Endothelial cell of umbilical vein (primary cell): ENCODE results near the gene FATE1. TPM values are rescaled to one million over a fixed set of nuclear protein-coding genes. Genes with fewer than 3 reads are reported as not detected.
A peak's percentile ranks its signal among the peaks of the same experiment; 100 is the strongest.

Experiments used
- BruUV-seq: library from RNA; stranded (reverse); fragments of 400-500 nt; replicated peaks from 2 replicates; lab custom pipeline; 2021; lab: Mats Ljungman, UMichigan
- CTCF ChIA-PET: fragments of 300-600, 350-600 bp; sonication (Branson Sonifier 250); formaldehyde crosslinking; loops from one replicate; lab custom pipeline; 2021; ENCODE audit warnings: antibody characterized with exemption, inconsistent platforms; lab: Charles Lee
- POLR2A ChIA-PET: fragments of 300-600, 350-600 bp; sonication (Branson Sonifier 250); formaldehyde crosslinking; loops from one replicate; lab custom pipeline; 2021; ENCODE audit warnings: antibody characterized with exemption, inconsistent platforms; lab: Charles Lee
- DNase-seq: peaks from one replicate; pipeline ENCODE4 v3.0.0-alpha.2; 2011; ENCODE audit warnings: low read depth, low spot score
- FAIRE-seq: peaks from 2 replicates; lab custom pipeline; 2011; peaks lifted over from hg19 to GRCh38; lab: Jason Lieb, UNC
- H2AFZ ChIP-seq: 2 replicates; pipeline ENCODE4 v1.6.0; 2012; ENCODE audit warnings: low read depth, low read length, control low read depth, inconsistent platforms
- H3K27ac ChIP-seq: 2 replicates; pipeline ENCODE4 v1.5.1; 2011; ENCODE audit warnings: low read depth, mild to moderate bottlenecking, control low read depth, low read length, moderate library complexity; ENCODE audit not compliant: insufficient read depth
- H3K27me3 ChIP-seq, 2 experiments: 2 replicates each; pipeline versions ENCODE4 v1.6.0 to v1.6.1; 2011; ENCODE audit warnings: low read length in 2 of 2, mixed read lengths in 1 of 2; ENCODE audit not compliant: control insufficient read depth in 2 of 2, insufficient read depth in 2 of 2
- H3K36me3 ChIP-seq, 2 experiments: 2 replicates in 1 of 2; 3 replicates in 1 of 2; pipeline ENCODE4 v1.5.1; 2011; ENCODE audit warnings: low read length in 2 of 2, mild to moderate bottlenecking in 1 of 2, moderate library complexity in 1 of 2; ENCODE audit not compliant: control insufficient read depth in 2 of 2, insufficient read depth in 2 of 2; ENCODE audit errors: extremely low read depth in 1 of 2
- H3K4me1 ChIP-seq: 3 replicates; pipeline ENCODE4 v1.5.1; 2011; ENCODE audit warnings: mild to moderate bottlenecking, low read length; ENCODE audit not compliant: control insufficient read depth, insufficient read depth; ENCODE audit errors: extremely low read depth
- H3K4me2 ChIP-seq: 2 replicates; pipeline ENCODE4 v1.6.1; 2011; ENCODE audit warnings: low read length, control low read depth, mixed read lengths; ENCODE audit not compliant: insufficient read depth
- H3K4me3 ChIP-seq, 3 experiments: fragments of 200-600 bp in 1 of 3; sonication (generic), shearing (Covaris generic) in 1 of 3; replicated peaks in 1 of 3; 2 replicates each; pipeline ENCODE4 v1.5.1; 2011 to 2016; ENCODE audit warnings: control low read depth in 3 of 3, low read length in 3 of 3, mild to moderate bottlenecking in 2 of 3, inconsistent platforms in 1 of 3, low read depth in 1 of 3, moderate library complexity in 1 of 3; ENCODE audit not compliant: insufficient read depth in 1 of 3
- H3K79me2 ChIP-seq: 2 replicates; pipeline ENCODE4 v1.6.0; 2012; ENCODE audit warnings: low read length, inconsistent platforms; ENCODE audit not compliant: control insufficient read depth, insufficient read depth
- H3K9ac ChIP-seq: replicated peaks from 2 replicates; pipeline ENCODE3; 2011; ENCODE audit warnings: low read length, control low read depth; ENCODE audit not compliant: insufficient read depth; ENCODE audit errors: extremely low read depth
- H3K9me1 ChIP-seq: replicated peaks from 3 replicates; pipeline ENCODE4 v1.6.0; 2011; ENCODE audit warnings: mild to moderate bottlenecking, low read length; ENCODE audit not compliant: control insufficient read depth, insufficient read depth; ENCODE audit errors: extremely low read depth
- H3K9me3 ChIP-seq: replicated peaks from 2 replicates; pipeline ENCODE4 v1.5.1; 2012; ENCODE audit warnings: low read length, inconsistent platforms; ENCODE audit not compliant: control insufficient read depth, insufficient read depth
- H4K20me1 ChIP-seq: replicated peaks from 2 replicates; pipeline ENCODE3; 2011; ENCODE audit warnings: mild to moderate bottlenecking, low read length; ENCODE audit not compliant: control insufficient read depth, insufficient read depth; ENCODE audit errors: extremely low read depth
- CTCF ChIP-seq, 2 donors: IDR thresholded peaks; 1 replicate in 1 of 2; 2 replicates in 1 of 2; pipeline ENCODE4 v1.5.1; 2011; ENCODE audit warnings: low read length in 2 of 2, mild to moderate bottlenecking in 2 of 2, moderate library complexity in 2 of 2, control low read depth in 1 of 2, inconsistent platforms in 1 of 2, low read depth in 1 of 2; ENCODE audit not compliant: insufficient read depth in 1 of 2; ENCODE audit errors: extremely low read depth in 1 of 2
- EZH2 ChIP-seq: IDR thresholded peaks from 2 replicates; pipeline ENCODE4 v1.6.1; 2012; ENCODE audit warnings: borderline replicate concordance, low read depth, mild to moderate bottlenecking, moderate library complexity, low read length, inconsistent platforms; ENCODE audit not compliant: severe bottlenecking
- FOS ChIP-seq: IDR thresholded peaks from 2 replicates; pipeline ENCODE4 v1.6.1; 2011; ENCODE audit warnings: mild to moderate bottlenecking, low read length, moderate library complexity, borderline replicate concordance; ENCODE audit not compliant: insufficient read depth
- JUN ChIP-seq: IDR thresholded peaks from 2 replicates; pipeline ENCODE4 v1.6.1; 2011; ENCODE audit warnings: borderline replicate concordance, low read depth; ENCODE audit not compliant: insufficient read length, insufficient read depth
- MAX ChIP-seq: IDR thresholded peaks from 2 replicates; pipeline ENCODE4 v1.6.1; 2011; ENCODE audit not compliant: insufficient read depth, insufficient read length
- MYC ChIP-seq: IDR thresholded peaks from one replicate; pipeline ENCODE4 v1.6.1; 2011; ENCODE audit warnings: mild to moderate bottlenecking, low read depth, low read length
- POLR2A ChIP-seq: IDR thresholded peaks from 2 replicates; pipeline ENCODE4 v1.6.1; 2012; ENCODE audit warnings: low read depth, mild to moderate bottlenecking, control low read depth, low read length
- POLR2AphosphoS5 ChIP-seq: IDR thresholded peaks from 2 replicates; pipeline ENCODE4 v1.6.1; 2012; ENCODE audit warnings: low read depth, mild to moderate bottlenecking, control low read depth, low read length, moderate library complexity; ENCODE audit not compliant: insufficient read depth
- dilution Hi-C: fragments of 300-500 bp; cut with MboI; formaldehyde crosslinking; loops from one replicate; pipeline ENCODE4 v1.15.0; 2019; ENCODE audit warnings: low sequenced_read_pairs; ENCODE audit not compliant: extremely low pct_ligation_motif_present
- intact Hi-C: fragments of 100-400 bp; cut with micrococcal nuclease; formaldehyde crosslinking; loops from one replicate; pipeline ENCODE4 v1.10.0; 2022
- polyA plus RNA-seq, 4 experiments: library from polyadenylated mRNA; depleted of rRNA in 3 of 4; stranded (reverse) in 3 of 4; unstranded in 1 of 4; fragments of >200 nt; gene quantifications; 2 replicates each; pipeline versions ENCODE4 v1.2.1 to v1.2.3, GENCODE V29; 2011 to 2012; ENCODE audit warnings: missing spikeins in 1 of 4
- total RNA-seq: library from RNA; stranded (reverse); gene quantifications from 2 replicates; pipeline ENCODE4 v1.2.3, GENCODE V29; 2021

FATE1 gene
- total and polyA plus RNA-seq, 2 donors (not counting 3 experiments of a cell fraction or from before 2014, with no cell fraction given) = not detected

- H3K4me3 ChIP-seq = no peak overlapping the region
- no peak overlapping the region for H3K27ac ChIP-seq
- FAIRE-seq = no peak
- H3K79me2 ChIP-seq = no peaks in the 10 kb centered on the region
- no peaks in the 10 kb centered on the region for H3K9me3 ChIP-seq
- no peaks in the 10 kb centered on the region for H3K36me3 ChIP-seq
- no peak for DNase-seq
- no peaks in the 10 kb centered on the region for H4K20me1 ChIP-seq
- no peak overlapping the region for H3K9ac ChIP-seq
- H3K27me3 ChIP-seq = no peaks in the 10 kb centered on the region
- ChIA-PET POLR2A (no interaction called here), CTCF (interaction anchor here (1.3 kb wide), 1 partner anchor 571 kb away, joined by 11 read pairs; no protein-coding TSS in a partner anchor)
- no peak overlapping the region for H2AFZ ChIP-seq
- H3K9me1 ChIP-seq = no peaks in the 10 kb centered on the region
- dilution Hi-C loops = no loop called here
- no peaks in the 10 kb centered on the region for H3K4me1 ChIP-seq
- no peak for TF ChIP-seq MAX
- no peak for TF ChIP-seq POLR2A
- TF ChIP-seq CTCF (IDR thresholded peaks at IDR 0.05; ENCODE audit: extremely low read depth in 1 of 2, insufficient read depth in 1 of 2, low read depth in 1 of 2, low read length in 2 of 2) = peak in 1 of 2 donors; percentile 38
- no peak overlapping the region for H3K4me2 ChIP-seq
- BruUV-seq = no TSS peak
- intact Hi-C loops = loop anchor here (1.0 kb wide), 1 partner anchor 571 kb away; no protein-coding TSS in a partner anchor
Observed at GRCh38 chrX:151722241-151722846, 6.5 kb downstream of the FATE1 start.

GRCh38 chrX:151723156-151723760 lies 7.4 kb downstream of the FATE1 start:
- FAIRE-seq = no peak

More at GRCh38 chrX:151723156-151723760, 7.4 kb downstream of the FATE1 start:
- Histone ChIP-seq H3K9me3 (no peaks in the 10 kb centered on the region), H3K79me2 (no peaks in the 10 kb centered on the region), H3K27me3 (no peaks in the 10 kb centered on the region), H3K4me3 (no peak overlapping the region), H4K20me1 (no peaks in the 10 kb centered on the region), H3K9ac (no peak overlapping the region), H3K4me2 (no peak overlapping the region), H2AFZ (no peak overlapping the region), H3K4me1 (no peaks in the 10 kb centered on the region), H3K9me1 (no peaks in the 10 kb centered on the region), H3K27ac (no peak overlapping the region), H3K36me3 (no peaks in the 10 kb centered on the region)
- CTCF ChIA-PET = no interaction called here
- no TSS peak for BruUV-seq
- dilution Hi-C loops = no loop called here
- TF ChIP-seq POLR2AphosphoS5 (no peak), CTCF (IDR thresholded peaks at IDR 0.05; ENCODE audit: extremely low read depth in 1 of 2, insufficient read depth in 1 of 2, low read depth in 1 of 2, low read length in 2 of 2) (no peak), MAX (no peak), FOS (no peak), MYC (no peak), JUN (no peak), EZH2 (no peak)
- intact Hi-C loops = no loop called here
- POLR2A ChIA-PET = no interaction called here
- no peak for DNase-seq
